Superior temporal gyrus (tissue), 1 donor: Measurements from ENCODE around the gene SRD5A1.

Experiments used
- DNase-seq: peaks from one replicate; pipeline ENCODE4 v3.0.0-alpha.2; 2016; ENCODE audit errors: extremely low spot score

The SRD5A1 gene

DNA sequence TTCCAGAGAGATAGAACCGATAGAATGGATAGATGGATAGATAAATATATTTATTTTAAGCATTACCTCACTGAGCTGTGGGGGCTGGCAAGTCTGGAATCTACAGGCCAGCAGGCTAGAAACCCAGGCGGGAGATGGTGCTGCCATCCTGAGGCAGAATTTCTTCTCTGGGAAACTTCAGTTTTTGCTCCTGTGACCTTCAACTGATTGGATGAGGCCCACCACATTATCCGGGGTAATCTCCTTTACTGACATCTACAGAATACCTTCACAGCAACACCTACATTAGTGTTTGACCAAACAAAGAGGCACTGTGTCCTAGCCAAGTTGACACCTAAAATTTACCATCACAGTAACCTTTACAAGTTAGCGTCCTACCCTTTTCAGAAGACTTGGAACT lies 50.8 kb downstream of the SRD5A1 start:
- DNase-seq: no peak

DNA sequence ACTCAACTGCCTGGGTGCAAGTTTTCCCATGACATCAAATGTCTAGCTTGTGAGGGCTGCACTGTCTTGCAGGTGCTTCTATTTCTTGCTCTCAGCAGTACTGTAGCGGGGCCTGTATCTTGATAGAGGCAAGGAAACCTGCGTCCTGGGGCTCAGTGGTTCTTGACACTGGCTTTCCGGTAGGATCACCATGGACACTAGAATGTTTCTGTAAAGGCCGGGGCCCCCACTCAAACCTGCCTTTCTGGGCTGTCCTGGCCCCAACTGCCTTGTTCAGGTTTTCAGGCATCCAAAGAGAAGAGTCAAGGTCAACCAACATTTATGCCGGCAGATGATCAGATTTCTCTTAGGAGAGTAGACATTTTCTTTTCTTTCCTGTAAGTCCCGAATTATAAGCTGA lies 53.3 kb downstream of the SRD5A1 start:
- no peak for DNase-seq

DNA sequence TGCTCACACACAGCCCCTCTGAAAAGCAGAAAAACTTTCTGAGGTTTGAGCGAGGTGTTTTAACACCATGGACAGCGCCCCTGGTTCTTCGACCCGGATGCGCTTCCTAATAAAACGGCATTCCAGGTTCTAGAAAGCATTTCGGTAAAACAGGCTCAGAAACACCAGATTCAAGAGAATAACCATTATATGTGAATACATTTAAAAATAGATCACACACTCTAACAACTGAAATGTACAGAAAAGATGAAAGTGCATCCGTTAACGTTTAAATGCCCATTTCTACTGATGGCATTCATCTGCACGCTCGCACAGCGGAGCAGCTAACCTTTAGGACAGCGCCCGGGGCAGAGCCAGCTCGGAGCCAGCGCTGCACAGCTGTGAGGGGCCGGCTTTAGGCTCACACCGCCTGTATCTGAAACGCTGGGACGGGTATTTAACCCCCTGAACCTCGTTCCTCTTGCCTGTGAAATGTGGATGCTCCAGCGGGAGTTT lies 53.7 kb downstream of the SRD5A1 start:
- no peak for DNase-seq

GRCh38 chr5:6687505-6687904 lies 54.3 kb downstream of the SRD5A1 start:
- DNase-seq: no peak

- no peak for DNase-seq
These were observed 59.7 kb downstream of the SRD5A1 start for GRCh38 chr5:6692906-6693305.

- DNase-seq: no peak
These were observed 65.5 kb downstream of the SRD5A1 start for GRCh38 chr5:6698696-6699095.

GRCh38 chr5:6699357-6699756 lies 66.1 kb downstream of the SRD5A1 start:
- DNase-seq: no peak

GRCh38 chr5:6700074-6700684 lies 66.9 kb downstream of the SRD5A1 start:
- DNase-seq: no peak

GRCh38 chr5:6700685-6701355 lies 67.6 kb downstream of the SRD5A1 start:
- DNase-seq: no peak

DNA sequence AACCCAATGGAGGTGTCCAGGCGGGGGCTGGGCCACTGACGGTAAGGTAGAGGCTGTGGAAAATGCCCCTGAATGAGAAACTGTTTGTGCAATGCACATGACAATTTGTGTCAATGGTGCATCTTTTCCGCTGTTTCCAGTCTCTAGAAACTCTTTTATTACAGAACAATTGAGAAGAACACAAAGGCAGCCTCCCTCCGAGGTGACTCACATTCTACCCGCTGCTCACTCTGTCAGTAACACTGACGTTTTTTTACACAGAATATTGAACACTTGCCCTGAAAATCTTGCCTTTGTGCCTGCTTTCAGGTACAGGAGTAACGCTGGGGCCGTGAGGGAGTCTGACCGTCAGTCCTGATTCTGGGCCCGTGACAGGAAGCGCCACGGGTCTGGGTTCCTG lies 68.3 kb downstream of the SRD5A1 start:
- DNase-seq: no peak

DNA sequence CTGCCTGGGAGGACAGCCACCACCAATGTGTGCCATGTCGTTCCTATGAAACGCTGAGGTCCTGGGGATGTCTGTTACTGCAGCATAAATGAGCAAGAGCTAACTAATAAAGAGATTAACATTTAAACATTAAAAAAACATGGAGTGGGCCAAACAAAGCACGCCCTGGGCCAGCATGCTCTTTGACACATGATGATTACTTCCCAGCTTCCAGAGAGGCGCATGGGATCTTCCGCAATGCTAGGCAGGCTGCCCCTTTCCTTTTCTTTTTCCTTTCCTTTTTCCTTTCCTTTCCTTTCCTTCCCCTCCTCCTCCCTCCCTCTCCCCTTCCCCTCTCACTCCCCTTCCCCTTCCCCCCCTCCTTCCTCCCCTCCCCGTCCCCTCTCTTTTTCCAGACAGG lies 69.4 kb downstream of the SRD5A1 start:
- no peak for DNase-seq

DNA sequence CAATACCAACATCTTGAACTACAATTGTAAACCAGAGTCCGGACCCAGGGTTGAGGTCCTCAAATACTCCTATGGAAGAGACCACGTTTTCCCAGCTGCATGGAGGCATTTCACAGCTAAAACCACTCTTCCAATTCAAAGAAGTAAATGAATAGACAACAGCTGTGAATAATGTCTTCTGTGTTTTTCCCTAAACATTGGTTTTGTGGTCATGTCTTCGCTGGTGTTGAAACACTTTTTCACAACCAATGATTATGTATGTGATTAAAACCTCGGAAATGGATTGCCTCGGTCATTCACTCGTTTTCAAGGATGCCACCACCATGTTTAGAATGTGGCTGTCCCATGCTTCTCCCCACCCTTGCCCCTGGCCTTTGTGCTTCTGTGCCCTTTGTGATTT lies 70.6 kb downstream of the SRD5A1 start:
- no peak for DNase-seq

GRCh38 chr5:6704361-6704851 lies 71.2 kb downstream of the SRD5A1 start:
- DNase-seq: no peak

DNA sequence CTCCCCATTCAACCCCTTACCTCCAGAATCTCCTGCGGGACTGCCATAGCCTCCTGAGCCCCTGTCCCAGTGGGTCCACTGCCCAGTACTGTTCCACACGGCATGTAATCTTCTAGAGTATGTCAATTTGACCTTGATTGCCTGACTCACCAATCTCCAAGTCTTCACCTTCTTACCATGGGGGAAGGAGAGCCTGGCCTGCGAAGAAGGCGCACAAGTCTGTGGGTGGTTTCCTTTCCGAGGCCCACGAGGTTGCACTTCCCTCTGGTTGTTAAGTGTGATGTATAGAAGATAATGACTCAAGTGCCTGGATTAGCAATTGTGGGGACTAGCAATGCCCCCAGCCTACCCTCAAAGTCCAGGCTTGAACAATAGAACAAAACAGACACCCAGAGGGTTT lies 71.8 kb downstream of the SRD5A1 start:
- DNase-seq: no peak

- no peak for DNase-seq
These were observed 72.7 kb downstream of the SRD5A1 start for GRCh38 chr5:6705959-6706358.

GRCh38 chr5:6707852-6708251 lies 74.6 kb downstream of the SRD5A1 start:
- no peak for DNase-seq

DNA sequence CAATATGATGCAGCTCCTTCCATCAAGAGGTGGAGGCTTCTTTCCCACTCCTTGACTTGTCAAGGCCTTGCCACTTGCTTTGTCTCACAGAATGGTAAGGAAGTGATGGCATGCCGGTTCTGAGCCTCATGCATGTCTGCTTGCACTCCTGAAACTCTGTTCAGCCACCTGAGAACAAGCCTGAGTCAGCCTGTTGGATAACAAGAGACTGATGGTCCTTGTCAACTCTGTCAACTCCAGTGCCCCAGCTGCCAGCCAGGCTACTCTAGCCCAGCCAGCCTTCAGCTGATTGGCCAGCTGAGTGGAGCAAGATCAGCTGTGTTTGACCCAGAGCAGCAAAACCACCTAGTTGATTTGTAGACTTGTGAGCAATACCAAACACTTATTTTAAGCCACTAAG lies 75.6 kb downstream of the SRD5A1 start:
- DNase-seq: no peak

DNA sequence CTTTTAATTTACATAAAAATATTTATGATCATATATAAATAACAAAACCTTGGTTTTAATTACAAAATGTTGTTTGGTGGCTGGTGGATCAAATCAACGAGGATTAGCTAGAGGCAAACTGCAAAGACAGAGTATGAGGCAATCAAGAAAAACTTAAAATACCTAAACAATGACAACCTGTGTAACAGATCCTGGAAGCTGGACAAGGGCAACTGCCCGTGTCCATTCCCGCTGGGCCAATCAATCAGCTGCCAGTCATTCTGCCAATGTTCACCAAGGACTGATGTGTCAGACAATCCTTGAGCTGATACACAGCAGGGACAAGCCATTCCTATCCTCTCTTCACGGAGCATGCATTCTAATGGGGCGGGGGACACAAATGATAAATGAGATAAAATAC lies 76.8 kb downstream of the SRD5A1 start:
- DNase-seq: no peak

DNA sequence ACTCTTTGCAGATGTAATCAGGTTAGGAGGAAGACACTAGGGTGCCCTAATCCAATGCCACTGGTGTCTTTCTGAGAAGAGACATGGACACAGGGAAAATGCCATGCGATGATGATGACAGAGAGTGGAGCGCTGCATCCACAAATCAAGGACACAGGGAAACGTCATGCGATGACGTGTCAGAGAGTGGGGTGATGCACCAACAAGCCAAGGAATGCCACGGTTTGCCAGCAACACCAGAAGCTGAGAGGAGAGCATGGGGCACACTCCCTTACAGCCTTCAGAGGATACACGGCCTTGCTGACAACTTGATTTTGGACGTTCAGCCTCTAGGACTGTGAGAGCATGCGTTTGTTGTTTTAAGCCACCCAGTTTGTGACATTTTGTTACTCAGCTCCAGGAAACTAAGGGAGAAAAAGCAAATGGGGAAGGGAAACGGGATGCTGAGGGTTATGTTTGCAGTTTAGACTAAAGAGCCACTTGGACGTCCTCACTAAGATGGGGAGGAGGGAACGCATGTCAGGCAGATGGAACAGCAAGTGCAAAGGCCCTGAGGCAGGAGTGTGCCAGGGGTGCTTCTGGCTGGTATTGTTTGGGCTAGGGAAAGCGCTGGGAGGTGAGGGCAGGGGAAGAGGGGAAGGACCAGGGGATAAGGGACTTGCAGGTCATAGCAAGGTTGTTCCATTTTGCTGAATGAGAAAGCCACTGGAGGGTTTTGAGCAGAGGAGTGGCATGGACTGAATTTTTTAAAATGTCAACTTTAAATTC lies 77.5 kb downstream of the SRD5A1 start:
- DNase-seq: no peak

- DNase-seq: no peak
These were observed 78.3 kb downstream of the SRD5A1 start for GRCh38 chr5:6711409-6712141.

GRCh38 chr5:6712142-6712576 lies 78.9 kb downstream of the SRD5A1 start:
- peak; percentile 42 for DNase-seq
